Neural progenitor cell (in vitro differentiated cells): ENCODE results near the gene GPR4. TPM values are rescaled to one million over a fixed set of nuclear protein-coding genes. Genes with fewer than 3 reads are reported as not detected.

ENCODE experiments used
- DNase-seq: peaks from one replicate; pipeline ENCODE4 v3.0.0-alpha.2; 2016; ENCODE audit warnings: low spot score
- H2AFZ ChIP-seq: fragments of 200-600 bp; sonication (generic); replicated peaks from 2 replicates; pipeline ENCODE4 v1.6.1; 2016; ENCODE audit warnings: antibody characterized with exemption
- H3F3A ChIP-seq: fragments of 200-600 bp; sonication (generic); 2 replicates; pipeline ENCODE4 v1.6.1; 2016; ENCODE audit warnings: antibody characterized with exemption, low read depth
- H3K27ac ChIP-seq: fragments of 200-600 bp; sonication (generic); 2 replicates; pipeline ENCODE4 v1.5.1; 2016; ENCODE audit warnings: mild to moderate bottlenecking
- H3K27me3 ChIP-seq: fragments of 200-600 bp; sonication (generic); 2 replicates; pipeline ENCODE4 v1.6.1; 2016; ENCODE audit warnings: mild to moderate bottlenecking, moderate library complexity
- H3K36me3 ChIP-seq: fragments of 200-600 bp; sonication (generic); 2 replicates; pipeline ENCODE4 v1.5.1; 2016
- H3K4me1 ChIP-seq: fragments of 200-600 bp; sonication (generic); 2 replicates; pipeline ENCODE4 v1.6.1; 2016; ENCODE audit warnings: mixed run types
- H3K4me2 ChIP-seq: fragments of 200-600 bp; sonication (generic); 2 replicates; pipeline ENCODE4 v1.6.1; 2016
- H3K4me3 ChIP-seq: fragments of 200-600 bp; sonication (generic); 2 replicates; pipeline ENCODE4 v1.5.1; 2016
- H3K79me2 ChIP-seq: fragments of 200-600 bp; sonication (generic); 2 replicates; pipeline ENCODE4 v1.6.1; 2016; ENCODE audit warnings: low read depth
- H3K9ac ChIP-seq: fragments of 200-600 bp; sonication (generic); 2 replicates; pipeline ENCODE4 v1.6.1; 2016
- H3K9me3 ChIP-seq: fragments of 200-600 bp; sonication (generic); 2 replicates; pipeline ENCODE4 v1.5.1; 2016; ENCODE audit warnings: low read depth
- H4K20me1 ChIP-seq: fragments of 200-600 bp; sonication (generic); 2 replicates; pipeline ENCODE4 v1.6.1; 2016; ENCODE audit warnings: low read depth
- H3K27ac Mint-ChIP-seq: 3 replicates; pipeline ENCODE4 v1.8.0; 2021; ENCODE audit warnings: mixed read lengths
- H3K27me3 Mint-ChIP-seq: 2 replicates; pipeline ENCODE4 v1.8.0; 2022; ENCODE audit warnings: low read depth, mild to moderate bottlenecking, inconsistent platforms, moderate library complexity, mixed read lengths; ENCODE audit not compliant: insufficient read depth
- H3K36me3 Mint-ChIP-seq: 3 replicates; pipeline ENCODE4 v1.8.0; 2021; ENCODE audit warnings: mixed read lengths
- H3K4me1 Mint-ChIP-seq: 3 replicates; pipeline ENCODE4 v1.8.0; 2021; ENCODE audit warnings: mixed read lengths
- H3K4me3 Mint-ChIP-seq: 3 replicates; pipeline ENCODE4 v1.8.0; 2021; ENCODE audit warnings: mild to moderate bottlenecking, moderate library complexity, mixed read lengths
- H3K9me3 Mint-ChIP-seq: 3 replicates; pipeline ENCODE4 v1.8.0; 2020; ENCODE audit warnings: mixed read lengths
- CTCF ChIP-seq: fragments of 200-600 bp; sonication (generic); IDR thresholded peaks from 2 replicates; pipeline ENCODE4 v1.5.1; 2017; ENCODE audit warnings: antibody characterized with exemption, mild to moderate bottlenecking
- EZH2 ChIP-seq: fragments of 200-600 bp; sonication (generic); IDR thresholded peaks from 2 replicates; pipeline ENCODE4 v1.6.1; 2017; ENCODE audit warnings: antibody characterized with exemption, mild to moderate bottlenecking, moderate library complexity
- EZH2phosphoT487 ChIP-seq: fragments of 200-600 bp; sonication (generic); IDR thresholded peaks from 2 replicates; pipeline ENCODE4 v1.6.1; 2017; ENCODE audit warnings: antibody characterized with exemption
- total RNA-seq: library from RNA; depleted of rRNA; stranded (reverse); fragments of >200 nt; gene quantifications from 2 replicates; pipeline ENCODE4 v1.2.3, GENCODE V29; 2015; ENCODE audit warnings: low replicate concordance

Gene GPR4
- total RNA-seq, 1 donor from 2014 or later, result not detected

- Histone ChIP-seq H3K4me3 (peak overlapping the region; percentile 61), H2AFZ (peak overlapping the region; percentile 97), H3K4me2 (peak overlapping the region; percentile 86), H4K20me1 (peaks cover 4% of the 10 kb centered on the region), H3K4me1 (peaks cover 9% of the 10 kb centered on the region), H3K27ac (no peak overlapping the region), H3K36me3 (no peaks in the 10 kb centered on the region), H3F3A (peaks cover 61% of the 10 kb centered on the region), H3K9ac (no peak overlapping the region), H3K9me3 (no peaks in the 10 kb centered on the region), H3K27me3 (peaks cover 23% of the 10 kb centered on the region), H3K79me2 (no peaks in the 10 kb centered on the region)
- peak; percentile 94 for TF ChIP-seq CTCF
- TF ChIP-seq EZH2phosphoT487, result no peak
- no peak for TF ChIP-seq EZH2
- Mint-ChIP-seq H3K9me3 (peaks cover 2% of the 10 kb centered on the region), H3K4me1 (peaks cover 49% of the 10 kb centered on the region), H3K4me3 (peak overlapping the region; percentile 88), H3K36me3 (no peaks in the 10 kb centered on the region), H3K27me3 (peaks cover 17% of the 10 kb centered on the region), H3K27ac (no peak overlapping the region)
- DNase-seq, result peak; percentile 91
These were observed 41.3 kb upstream of the GPR4 start for GRCh38 chr19:45643024-45643926.

GRCh38 chr19:45641274-45642105, 39.5 kb upstream of the GPR4 start:
- H2AFZ ChIP-seq, result peak overlapping the region; percentile 52

GRCh38 chr19:45640849-45641273, 38.8 kb upstream of the GPR4 start:
- peaks cover 17% of the 10 kb centered on the region for H3K27me3 Mint-ChIP-seq
- H3K4me2 ChIP-seq, result peak overlapping the region; percentile 74
- no peak overlapping the region for H3K27ac ChIP-seq
- H3K4me1 Mint-ChIP-seq, result peaks cover 45% of the 10 kb centered on the region
- H3K9me3 Mint-ChIP-seq, result no peaks in the 10 kb centered on the region
- peak overlapping the region; percentile 39 for H3K4me3 ChIP-seq
- H3K27ac Mint-ChIP-seq, result no peak overlapping the region
- H3K4me1 ChIP-seq, result peaks cover 13% of the 10 kb centered on the region
- peak overlapping the region; percentile 71 for H3K4me3 Mint-ChIP-seq
- H3K79me2 ChIP-seq, result no peaks in the 10 kb centered on the region
- peak; percentile 58 for DNase-seq
- no peak overlapping the region for H3K9ac ChIP-seq
- H3K36me3 Mint-ChIP-seq, result no peaks in the 10 kb centered on the region
- H3K36me3 ChIP-seq, result no peaks in the 10 kb centered on the region
- no peak overlapping the region for H2AFZ ChIP-seq
- H3K9me3 ChIP-seq, result no peaks in the 10 kb centered on the region
- no peak for TF ChIP-seq EZH2
- no peak for TF ChIP-seq EZH2phosphoT487
- TF ChIP-seq CTCF, result no peak
- peaks cover 4% of the 10 kb centered on the region for H4K20me1 ChIP-seq
- H3K27me3 ChIP-seq, result peaks cover 23% of the 10 kb centered on the region
- peaks cover 61% of the 10 kb centered on the region for H3F3A ChIP-seq

More at GRCh38 chr19:45641274-45642105, 39.5 kb upstream of the GPR4 start:
- no peak for TF ChIP-seq CTCF
- TF ChIP-seq EZH2phosphoT487, result no peak
- TF ChIP-seq EZH2, result no peak
- Histone ChIP-seq H3K36me3 (no peaks in the 10 kb centered on the region), H3K79me2 (no peaks in the 10 kb centered on the region), H3K4me2 (peak overlapping the region; percentile 74), H3F3A (peaks cover 67% of the 10 kb centered on the region), H3K27me3 (peaks cover 23% of the 10 kb centered on the region), H3K9me3 (no peaks in the 10 kb centered on the region), H3K4me3 (peak overlapping the region; percentile 39), H3K9ac (no peak overlapping the region), H3K27ac (no peak overlapping the region), H4K20me1 (peaks cover 4% of the 10 kb centered on the region), H3K4me1 (peaks cover 13% of the 10 kb centered on the region)
- DNase-seq, result peak; percentile 93
- no peaks in the 10 kb centered on the region for H3K36me3 Mint-ChIP-seq
- no peak overlapping the region for H3K27ac Mint-ChIP-seq
- H3K4me3 Mint-ChIP-seq, result peak overlapping the region; percentile 71
- H3K4me1 Mint-ChIP-seq, result peaks cover 51% of the 10 kb centered on the region
- peaks cover 2% of the 10 kb centered on the region for H3K9me3 Mint-ChIP-seq
- H3K27me3 Mint-ChIP-seq, result peaks cover 17% of the 10 kb centered on the region
